Liver (tissue), 9 donors: ENCODE measurements around the gene LPAR1. TPM values are rescaled to one million over a fixed set of nuclear protein-coding genes. Genes with fewer than 3 reads are reported as not detected.
A peak's percentile ranks its signal among the peaks of the same experiment; 100 is the strongest.

ENCODE experiments used
- DNase-seq: peaks from one replicate; pipeline ENCODE4 v3.0.0-alpha.2; 2017; ENCODE audit warnings: low spot score
- H3K27ac ChIP-seq, 2 donors: one replicate each; pipeline ENCODE4 v1.7.0; 2013; ENCODE audit warnings: inconsistent platforms in 2 of 2, low read length in 2 of 2, control low read depth in 1 of 2, low read depth in 1 of 2, mild to moderate bottlenecking in 1 of 2
- H3K27me3 ChIP-seq, 4 donors: one replicate each; pipeline versions ENCODE4 v1.6.1 to v1.7.0; 2013; ENCODE audit warnings: low read length in 3 of 4, inconsistent platforms in 1 of 4, mild to moderate bottlenecking in 1 of 4, moderate library complexity in 1 of 4; ENCODE audit not compliant: control insufficient read depth in 4 of 4, insufficient read depth in 4 of 4
- H3K36me3 ChIP-seq, 4 donors: one replicate each; pipeline versions ENCODE4 v1.6.1 to v1.7.0; 2013; ENCODE audit warnings: low read length in 3 of 4, mild to moderate bottlenecking in 3 of 4, low read depth in 1 of 4, moderate library complexity in 1 of 4; ENCODE audit not compliant: control insufficient read depth in 4 of 4, insufficient read depth in 3 of 4
- H3K4me1 ChIP-seq, 4 donors: one replicate each; pipeline versions ENCODE4 v1.6.1 to v1.7.0; 2013; ENCODE audit warnings: low read length in 3 of 4, mild to moderate bottlenecking in 3 of 4, moderate library complexity in 1 of 4; ENCODE audit not compliant: control insufficient read depth in 4 of 4, insufficient read depth in 4 of 4
- H3K4me3 ChIP-seq, 3 donors: one replicate each; pipeline versions ENCODE4 v1.6.1 to v1.7.0; 2013; ENCODE audit warnings: low read length in 3 of 3, control low read depth in 1 of 3, low read depth in 1 of 3, mild to moderate bottlenecking in 1 of 3
- H3K9ac ChIP-seq, 2 donors: one replicate each; pipeline ENCODE4 v1.7.0; 2013; ENCODE audit warnings: low read length in 2 of 2, mild to moderate bottlenecking in 2 of 2, moderate library complexity in 2 of 2, control low read depth in 1 of 2, low read depth in 1 of 2
- H3K9me3 ChIP-seq, 4 donors: one replicate each; pipeline versions ENCODE4 v1.6.1 to v1.7.0; 2013; ENCODE audit warnings: low read length in 3 of 4; ENCODE audit not compliant: control insufficient read depth in 4 of 4
- CTCF ChIP-seq: fragments of 150-350 bp; IDR thresholded peaks from 2 replicates; pipeline ENCODE4 v1.5.1; 2017; ENCODE audit warnings: improper control_type of control experiment, low read depth, low read length; ENCODE audit not compliant: missing input control
- EGR1 ChIP-seq, 2 donors: IDR thresholded peaks; 2 replicates each; pipeline ENCODE4 v1.6.1; 2016 to 2018; ENCODE audit warnings: antibody characterized with exemption in 2 of 2, low read depth in 2 of 2
- FOXA1 ChIP-seq: IDR thresholded peaks from 2 replicates; pipeline ENCODE4 v1.6.1; 2016; ENCODE audit warnings: antibody characterized with exemption
- FOXA2 ChIP-seq: IDR thresholded peaks from 2 replicates; pipeline ENCODE4 v1.6.1; 2016; ENCODE audit warnings: antibody characterized with exemption
- GABPA ChIP-seq, 2 donors: IDR thresholded peaks in 1 of 2; conservative IDR thresholded peaks in 1 of 2; 2 replicates each; pipeline ENCODE4 v1.6.1; 2016; ENCODE audit warnings: antibody characterized with exemption in 2 of 2, mild to moderate bottlenecking in 1 of 2, moderate library complexity in 1 of 2
- HNF4A ChIP-seq, 2 donors: conservative IDR thresholded peaks; 2 replicates each; pipeline ENCODE4 v1.6.1; 2016; ENCODE audit warnings: antibody characterized with exemption in 2 of 2, mild to moderate bottlenecking in 2 of 2
- HNF4G ChIP-seq: IDR thresholded peaks from 2 replicates; pipeline ENCODE4 v1.6.1; 2016; ENCODE audit warnings: antibody characterized with exemption
- JUND ChIP-seq, 2 donors: IDR thresholded peaks; 2 replicates each; pipeline ENCODE4 v1.6.1; 2016; ENCODE audit warnings: antibody characterized with exemption in 2 of 2
- MAX ChIP-seq: IDR thresholded peaks from 2 replicates; pipeline ENCODE4 v1.6.1; 2016; ENCODE audit warnings: antibody characterized with exemption
- NR2F2 ChIP-seq: IDR thresholded peaks from 2 replicates; pipeline ENCODE4 v1.6.1; 2016; ENCODE audit warnings: antibody characterized with exemption
- RAD21 ChIP-seq, 2 donors: IDR thresholded peaks; 2 replicates each; pipeline ENCODE4 v1.6.1; 2016; ENCODE audit warnings: antibody characterized with exemption in 2 of 2, mild to moderate bottlenecking in 2 of 2
- REST ChIP-seq: IDR thresholded peaks from 2 replicates; pipeline ENCODE4 v1.6.1; 2016; ENCODE audit warnings: antibody characterized with exemption, mild to moderate bottlenecking
- RXRA ChIP-seq, 2 donors: IDR thresholded peaks; 2 replicates each; pipeline ENCODE4 v1.6.1; 2017 to 2018; ENCODE audit warnings: antibody characterized with exemption in 2 of 2, mild to moderate bottlenecking in 1 of 2
- SP1 ChIP-seq: IDR thresholded peaks from 2 replicates; pipeline ENCODE4 v1.6.1; 2018; ENCODE audit warnings: antibody characterized with exemption, mild to moderate bottlenecking
- TAF1 ChIP-seq: conservative IDR thresholded peaks from 2 replicates; pipeline ENCODE4 v1.6.1; 2016; ENCODE audit warnings: antibody characterized with exemption, mild to moderate bottlenecking
- YY1 ChIP-seq: IDR thresholded peaks from 2 replicates; pipeline ENCODE4 v1.6.1; 2016; ENCODE audit warnings: antibody characterized with exemption, mild to moderate bottlenecking
- ZBTB33 ChIP-seq: IDR thresholded peaks from 2 replicates; pipeline ENCODE4 v1.6.1; 2016; ENCODE audit warnings: antibody characterized with exemption
- WGBS: extraction: QIAGEN DNeasy Blood & Tissue Kit; methylation state at CpG from one replicate; pipeline ENCODE4 v1.1.7; 2013; 5-methylcytosine and 5-hydroxymethylcytosine counted together
- polyA plus RNA-seq, 2 donors: library from polyadenylated mRNA; stranded (reverse) in 1 of 2; unstranded in 1 of 2; fragments of 200-250 nt in 1 of 2; fragments of >200 nt in 1 of 2; fragmentation: Nextera tagmentation in 1 of 2; extraction: Ambion mirVana in 1 of 2; gene quantifications; one replicate each; pipeline versions ENCODE4 v1.2.1 to v1.2.3, GENCODE V29; 2013 to 2015
- total RNA-seq, 2 donors: library from RNA; depleted of rRNA; stranded (reverse); fragments of >200 nt; gene quantifications; one replicate each; pipeline ENCODE4 v1.2.3, GENCODE V29; 2014
- TF ChIP-seq, protein P1 (sequence below): IDR thresholded peaks from 2 replicates; pipeline ENCODE4 v1.6.1; 2016; ENCODE audit warnings: antibody characterized with exemption
- donor health status: healthy.
- donor health status: healthy.
- donor health status: healthy.
- donor health status: healthy.
- donor health status: healthy.

The LPAR1 gene
- total and polyA plus RNA-seq, 4 donors: 0.51 to 3.6 (median 1.1) TPM

DNA sequence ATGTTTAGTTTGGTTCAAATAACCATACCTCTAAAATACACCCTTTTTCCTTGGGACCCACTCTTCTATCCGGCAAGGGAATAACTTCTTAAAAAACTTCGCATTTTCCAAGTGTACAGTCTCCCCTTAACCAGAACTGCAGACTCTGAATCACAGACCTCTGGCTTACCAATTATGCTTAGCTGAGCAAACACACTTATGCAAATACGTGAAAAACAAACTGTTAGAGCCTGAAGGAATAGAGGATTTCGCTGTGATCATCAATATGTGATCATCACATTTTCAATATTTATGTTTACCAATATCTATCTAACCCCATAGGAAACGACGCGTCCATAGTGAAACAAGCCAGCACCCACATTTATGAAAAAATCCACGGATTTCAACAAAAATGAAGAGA lies 1.3 kb downstream of the LPAR1 start:
- DNase-seq: no peak
- no peak for TF ChIP-seq RAD21 (IDR thresholded peaks at IDR 0.05)
- no peak for TF ChIP-seq SP1
- no peak for TF ChIP-seq ZBTB33
- TF ChIP-seq EGR1 (IDR thresholded peaks at IDR 0.05; ENCODE audit: low read depth in 2 of 2): no peak
- no peak for TF ChIP-seq GABPA (IDR thresholded peaks at IDR 0.05 in 1 of 2, conservative IDR thresholded peaks at IDR 0.05 in 1 of 2)
- TF ChIP-seq CTCF: no peak
- no peak for TF ChIP-seq HNF4A (conservative IDR thresholded peaks at IDR 0.05)
- TF ChIP-seq, protein P1, sequence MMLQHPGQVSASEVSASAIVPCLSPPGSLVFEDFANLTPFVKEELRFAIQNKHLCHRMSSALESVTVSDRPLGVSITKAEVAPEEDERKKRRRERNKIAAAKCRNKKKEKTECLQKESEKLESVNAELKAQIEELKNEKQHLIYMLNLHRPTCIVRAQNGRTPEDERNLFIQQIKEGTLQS: no peak
- no peak for TF ChIP-seq JUND (IDR thresholded peaks at IDR 0.05)
- no peak for TF ChIP-seq NR2F2
- no peak for TF ChIP-seq REST
- TF ChIP-seq HNF4G: no peak
- TF ChIP-seq YY1: no peak
- no peak for TF ChIP-seq FOXA1
- TF ChIP-seq MAX: no peak
- no peak for TF ChIP-seq TAF1
- no peak for TF ChIP-seq RXRA (IDR thresholded peaks at IDR 0.05)
- TF ChIP-seq FOXA2: no peak
- peaks cover 11 to 28% (median 15%) of the 10 kb centered on the region in 4 donors for H3K4me1 ChIP-seq
- no peaks in the 10 kb centered on the region for H3K36me3 ChIP-seq
- peak overlapping the region in 1 of 3 donors; percentile 64 for H3K4me3 ChIP-seq
- WGBS: 12% methylated on average over 8 of the region's 8 CpGs
- no peaks in the 10 kb centered on the region for H3K9me3 ChIP-seq
- peaks cover 0 to 17% (median 4%) of the 10 kb centered on the region in 4 donors for H3K27me3 ChIP-seq
- H3K9ac ChIP-seq: no peak overlapping the region
- H3K27ac ChIP-seq: no peak overlapping the region
